Fibroblast of mammary gland (primary cell): ENCODE data around the gene KLHL6.
"Not testable (repeated sequence)": the region's sequence is repeated elsewhere in the genome, so short reads cannot be mapped to it uniquely, and the experiment has no call there.

Source experiments
- DNase-seq: peaks from one replicate; pipeline ENCODE4 v3.0.0-alpha.2; 2010; ENCODE audit warnings: low read depth
- H3K4me3 ChIP-seq: 2 replicates; pipeline ENCODE4 v1.5.1; 2011; ENCODE audit warnings: low read depth, mild to moderate bottlenecking, low read length, moderate library complexity; ENCODE audit not compliant: control insufficient read depth
- CTCF ChIP-seq: conservative IDR thresholded peaks from 2 replicates; pipeline ENCODE4 v1.5.1; 2011; ENCODE audit warnings: low read depth, low read length, inconsistent platforms; ENCODE audit not compliant: control insufficient read depth, insufficient read depth

Gene KLHL6

GRCh38 chr3:183481582-183481981, 73.9 kb downstream of the KLHL6 start:
- no peak for DNase-seq

GRCh38 chr3:183478501-183478900, 77.0 kb downstream of the KLHL6 start:
- no peak for TF ChIP-seq CTCF
- DNase-seq: no peak

More at GRCh38 chr3:183481582-183481981, 73.9 kb downstream of the KLHL6 start:
- TF ChIP-seq CTCF: no peak
- no peak overlapping the region for H3K4me3 ChIP-seq

GRCh38 chr3:183477801-183478456, 77.6 kb downstream of the KLHL6 start:
- DNase-seq: no peak
- H3K4me3 ChIP-seq: no peak overlapping the region
- no peak for TF ChIP-seq CTCF

More at GRCh38 chr3:183478501-183478900, 77.0 kb downstream of the KLHL6 start:
- H3K4me3 ChIP-seq: no peak overlapping the region

- DNase-seq, H3K4me3 ChIP-seq: not testable (repeated sequence)
Measured at GRCh38 chr3:183475764-183476162, 79.7 kb downstream of the KLHL6 start.

GRCh38 chr3:183475016-183475763, 80.3 kb downstream of the KLHL6 start:
- no peak for TF ChIP-seq CTCF
- H3K4me3 ChIP-seq: no peak overlapping the region
- DNase-seq: no peak

GRCh38 chr3:183473969-183474368, 81.5 kb downstream of the KLHL6 start:
- H3K4me3 ChIP-seq: no peak overlapping the region
- TF ChIP-seq CTCF: no peak
- DNase-seq: no peak

GRCh38 chr3:183472155-183472554, 83.4 kb downstream of the KLHL6 start:
- DNase-seq: no peak
- no peak for TF ChIP-seq CTCF
- no peak overlapping the region for H3K4me3 ChIP-seq
